HepG2 (cell line): ENCODE data around the gene CA11. TPM values are rescaled to one million over a fixed set of nuclear protein-coding genes. Genes with fewer than 3 reads are reported as not detected.

Experiments used
- ATAC-seq: fragments of 200-7000 bp; cut with Tn5 transposase; 3 replicates; pipeline ENCODE4 v1.9.1; 2020; ENCODE audit warnings: mild to moderate bottlenecking, moderate library complexity
- BruUV-seq: library from RNA; stranded (reverse); fragments of 400-500 nt; replicated peaks from 2 replicates; lab custom pipeline; 2021; lab: Mats Ljungman, UMichigan
- CTCF ChIA-PET: fragments of 300-600 bp; formaldehyde crosslinking; extraction: SDS; loops from one replicate; lab custom pipeline; 2021; ENCODE audit warnings: low total read pairs, inconsistent platforms, low intra/inter-chr PET ratio; lab: Yijun Ruan, JAX
- POLR2A ChIA-PET: fragments of 350-600 bp; sonication (Branson Sonifier 250); formaldehyde crosslinking; loops from one replicate; lab custom pipeline; 2020; ENCODE audit warnings: antibody characterized with exemption, inconsistent platforms; lab: Yijun Ruan, JAX
- DNase-seq: peaks from one replicate; pipeline ENCODE4 v3.0.0-alpha.2; 2015; ENCODE audit warnings: low spot score
- FAIRE-seq: peaks from 3 replicates; lab custom pipeline; 2011; peaks lifted over from hg19 to GRCh38; lab: Jason Lieb, UNC
- H2AFZ ChIP-seq: one replicate; pipeline ENCODE4 v1.6.1; 2011; ENCODE audit warnings: low read length, inconsistent platforms
- H3K27ac ChIP-seq: fragments of 300-600 bp; 3 replicates; pipeline ENCODE4 v1.8.0; 2011; ENCODE audit warnings: mixed run types, mild to moderate bottlenecking, mixed read lengths, low read length, inconsistent platforms; ENCODE audit not compliant: insufficient read depth; ENCODE audit errors: extremely low read length
- H3K27me3 ChIP-seq, 2 experiments: fragments of 200-600 bp in 1 of 2; 2 replicates in 1 of 2; 3 replicates in 1 of 2; pipeline versions ENCODE4 v1.6.0 to v1.8.0; 2011; ENCODE audit warnings: low read length in 2 of 2, mild to moderate bottlenecking in 2 of 2, moderate library complexity in 2 of 2, inconsistent platforms in 1 of 2; ENCODE audit not compliant: insufficient read depth in 2 of 2, control insufficient read depth in 1 of 2
- H3K36me3 ChIP-seq, 2 experiments: fragments of 200-600 bp in 1 of 2; replicated peaks in 1 of 2; 2 replicates in 1 of 2; 3 replicates in 1 of 2; pipeline versions ENCODE4 v1.5.1 to v1.8.0; 2011; ENCODE audit warnings: low read length in 2 of 2, inconsistent platforms in 1 of 2; ENCODE audit not compliant: insufficient read depth in 2 of 2, control insufficient read depth in 1 of 2
- H3K4me1 ChIP-seq: 2 replicates; pipeline ENCODE4 v1.5.1; 2012; ENCODE audit warnings: low read length, inconsistent platforms; ENCODE audit not compliant: insufficient read depth
- H3K4me2 ChIP-seq: 2 replicates; pipeline ENCODE4 v1.6.0; 2011; ENCODE audit warnings: low read depth, low read length, inconsistent platforms
- H3K4me3 ChIP-seq, 3 experiments: fragments of 200-600 bp in 1 of 3; sonication (generic), shearing (Covaris generic) in 1 of 3; replicated peaks in 1 of 3; 2 replicates each; pipeline ENCODE4 v1.5.1; 2011 to 2016; ENCODE audit warnings: low read length in 3 of 3, inconsistent platforms in 2 of 3, low read depth in 2 of 3, mild to moderate bottlenecking in 2 of 3, control low read depth in 1 of 3, mixed read lengths in 1 of 3; ENCODE audit not compliant: insufficient read depth in 1 of 3
- H3K79me2 ChIP-seq: one replicate; pipeline ENCODE4 v1.6.1; 2011; ENCODE audit warnings: low read length, inconsistent platforms; ENCODE audit not compliant: insufficient read depth
- H3K9ac ChIP-seq: 2 replicates; pipeline ENCODE4 v1.6.0; 2011; ENCODE audit warnings: mild to moderate bottlenecking, low read depth, low read length, inconsistent platforms; ENCODE audit not compliant: insufficient read depth
- H3K9me3 ChIP-seq: 2 replicates; pipeline ENCODE4 v1.5.1; 2012; ENCODE audit warnings: mild to moderate bottlenecking, low read length
- H4K20me1 ChIP-seq: 2 replicates; pipeline ENCODE4 v1.6.0; 2011; ENCODE audit warnings: inconsistent platforms, mild to moderate bottlenecking, low read length, moderate library complexity; ENCODE audit not compliant: insufficient read depth
- AGO1 ChIP-seq: fragments of 200-400 bp; formaldehyde crosslinking; IDR thresholded peaks from 2 replicates; pipeline ENCODE4 v1.6.1; 2017; ENCODE audit warnings: mild to moderate bottlenecking, low read depth, low read length, moderate library complexity; ENCODE audit not compliant: poor library complexity, severe bottlenecking
- AGO2 ChIP-seq: fragments of 200-400 bp; formaldehyde crosslinking; optimal IDR thresholded peaks from 2 replicates; pipeline ENCODE3; 2017; ENCODE audit warnings: mild to moderate bottlenecking, low read depth, low read length, moderate library complexity
- CBX5 ChIP-seq: sonication (generic); formaldehyde crosslinking; IDR thresholded peaks from 2 replicates; pipeline ENCODE4 v1.4.0; 2020; ENCODE audit warnings: missing genetic modification reagents, borderline replicate concordance
- HNRNPL ChIP-seq: fragments of 200-400 bp; formaldehyde crosslinking; IDR thresholded peaks from 2 replicates; pipeline ENCODE4 v1.6.1; 2017; ENCODE audit warnings: mild to moderate bottlenecking, low read depth, low read length
- POLR2AphosphoS2 ChIP-seq: IDR thresholded peaks from 2 replicates; pipeline ENCODE4 v1.6.1; 2011; ENCODE audit warnings: low read depth, low read length, improper control_type of control experiment
- RBFOX2 ChIP-seq: fragments of 200-400 bp; formaldehyde crosslinking; IDR thresholded peaks from 2 replicates; pipeline ENCODE4 v1.6.1; 2017; ENCODE audit warnings: low read depth, mild to moderate bottlenecking, low read length
- ZBTB3 ChIP-seq: sonication (generic); formaldehyde crosslinking; IDR thresholded peaks from 2 replicates; pipeline ENCODE4 v1.4.0; 2020; ENCODE audit warnings: low read depth, mild to moderate bottlenecking, moderate library complexity, missing genetic modification reagents, borderline replicate concordance
- ZBTB33 ChIP-seq: sonication (generic); formaldehyde crosslinking; IDR thresholded peaks from 2 replicates; pipeline ENCODE4 v1.4.0; 2020; ENCODE audit warnings: missing genetic modification reagents
- ZNF430 ChIP-seq: sonication (generic); formaldehyde crosslinking; IDR thresholded peaks from 2 replicates; pipeline ENCODE4 v1.9.0; 2021; ENCODE audit warnings: mild to moderate bottlenecking, missing genetic modification reagents
- ZNF569 ChIP-seq: sonication (generic); formaldehyde crosslinking; IDR thresholded peaks from 2 replicates; pipeline ENCODE4 v1.5.0; 2020; ENCODE audit warnings: mild to moderate bottlenecking, missing genetic modification reagents, moderate library complexity, borderline replicate concordance
- ZSCAN29 ChIP-seq: sonication (generic); formaldehyde crosslinking; conservative IDR thresholded peaks from 2 replicates; pipeline ENCODE4 v1.4.0; 2020; ENCODE audit warnings: mild to moderate bottlenecking, missing genetic modification reagents
- WGBS: methylation state at CpG from one replicate; pipeline ENCODE4 v1.1.6; 2017; ENCODE audit warnings: low lambda C conversion rate; 5-methylcytosine and 5-hydroxymethylcytosine counted together
- in situ Hi-C: cut with HindIII; loops from 2 replicates; pipeline ENCODE4 v1.10.0; 2017; ENCODE audit warnings: low pct_unique_long_range_greater_than_20kb; ENCODE audit not compliant: extremely low pct_ligation_motif_present
- intact Hi-C: fragments of 100-400 bp; cut with micrococcal nuclease; formaldehyde crosslinking; loops from one replicate; pipeline ENCODE4 v1.10.0; 2022; ENCODE audit not compliant: unreplicated experiment
- polyA plus RNA-seq, 8 experiments: library from polyadenylated mRNA; depleted of rRNA in 3 of 8; stranded (reverse) in 7 of 8; unstranded in 1 of 8; fragments of >200 nt; fragmentation: Illumina TruSeq in 4 of 8; extraction: Trizol in 4 of 8; gene quantifications; 2 replicates each; pipeline versions ENCODE4 v1.2.1 to v1.2.3, GENCODE V29; 2011 to 2016; ENCODE audit warnings: low read depth in 4 of 8, missing spikeins in 1 of 8, mixed read lengths in 1 of 8; ENCODE audit not compliant: insufficient read depth in 1 of 8
- total RNA-seq, 5 experiments: library from RNA; depleted of rRNA; stranded (reverse); fragments of >200 nt; fragmentation: Illumina TruSeq; extraction: Trizol; gene quantifications; 2 replicates each; pipeline ENCODE4 v1.2.3, GENCODE V29; 2016; ENCODE audit warnings: low read depth in 1 of 5
- TF ChIP-seq, protein P1 (sequence below): IDR thresholded peaks from 2 replicates; pipeline ENCODE4 v1.4.0; 2020; ENCODE audit warnings: mild to moderate bottlenecking, missing genetic modification reagents

CA11 gene
- total and polyA plus RNA-seq, 2 of the 13 experiments (the other 11 are each of a cell fraction or from before 2014, with no cell fraction given) = 0.41 to 0.58 TPM

GRCh38 chr19:48613024-48613851 is 32.7 kb downstream of the CA11 start:
- Histone ChIP-seq H3K27me3 (no peaks in the 10 kb centered on the region), H3K4me3 (no peak overlapping the region), H3K27ac (no peak overlapping the region), H3K4me1 (peaks cover 45% of the 10 kb centered on the region), H3K4me2 (no peak overlapping the region), H3K9ac (no peak overlapping the region)
- WGBS = 69% methylated on average over 5 of the region's 39 CpGs
- ChIA-PET POLR2A (interaction anchor here (1.0 kb wide), 1 partner anchor 24 kb away, joined by 3 read pairs; no protein-coding TSS in a partner anchor), CTCF (no interaction called here)
- no TSS peak for BruUV-seq
- no peak for FAIRE-seq
- TF ChIP-seq ZNF430 (no peak), ZSCAN29 (CRISPR knock-in tag) (no peak), POLR2AphosphoS2 (0 out of 2 replicates have a peak, but pooled peaks have one; percentile 16), HNRNPL (0 out of 2 replicates have a peak, but pooled peaks have one; percentile 20), ZBTB3 (no peak), ZNF569 (CRISPR knock-in tag) (no peak), AGO2 (peak; percentile 90), RBFOX2 (peak; percentile 51; the same call in 1 of the 2 replicates), ZBTB33 (CRISPR knock-in tag) (peak; percentile 66; the same call in 1 of the 2 replicates), CBX5 (CRISPR knock-in tag) (no peak), AGO1 (peak; percentile 25)
- TF ChIP-seq, protein P1, sequence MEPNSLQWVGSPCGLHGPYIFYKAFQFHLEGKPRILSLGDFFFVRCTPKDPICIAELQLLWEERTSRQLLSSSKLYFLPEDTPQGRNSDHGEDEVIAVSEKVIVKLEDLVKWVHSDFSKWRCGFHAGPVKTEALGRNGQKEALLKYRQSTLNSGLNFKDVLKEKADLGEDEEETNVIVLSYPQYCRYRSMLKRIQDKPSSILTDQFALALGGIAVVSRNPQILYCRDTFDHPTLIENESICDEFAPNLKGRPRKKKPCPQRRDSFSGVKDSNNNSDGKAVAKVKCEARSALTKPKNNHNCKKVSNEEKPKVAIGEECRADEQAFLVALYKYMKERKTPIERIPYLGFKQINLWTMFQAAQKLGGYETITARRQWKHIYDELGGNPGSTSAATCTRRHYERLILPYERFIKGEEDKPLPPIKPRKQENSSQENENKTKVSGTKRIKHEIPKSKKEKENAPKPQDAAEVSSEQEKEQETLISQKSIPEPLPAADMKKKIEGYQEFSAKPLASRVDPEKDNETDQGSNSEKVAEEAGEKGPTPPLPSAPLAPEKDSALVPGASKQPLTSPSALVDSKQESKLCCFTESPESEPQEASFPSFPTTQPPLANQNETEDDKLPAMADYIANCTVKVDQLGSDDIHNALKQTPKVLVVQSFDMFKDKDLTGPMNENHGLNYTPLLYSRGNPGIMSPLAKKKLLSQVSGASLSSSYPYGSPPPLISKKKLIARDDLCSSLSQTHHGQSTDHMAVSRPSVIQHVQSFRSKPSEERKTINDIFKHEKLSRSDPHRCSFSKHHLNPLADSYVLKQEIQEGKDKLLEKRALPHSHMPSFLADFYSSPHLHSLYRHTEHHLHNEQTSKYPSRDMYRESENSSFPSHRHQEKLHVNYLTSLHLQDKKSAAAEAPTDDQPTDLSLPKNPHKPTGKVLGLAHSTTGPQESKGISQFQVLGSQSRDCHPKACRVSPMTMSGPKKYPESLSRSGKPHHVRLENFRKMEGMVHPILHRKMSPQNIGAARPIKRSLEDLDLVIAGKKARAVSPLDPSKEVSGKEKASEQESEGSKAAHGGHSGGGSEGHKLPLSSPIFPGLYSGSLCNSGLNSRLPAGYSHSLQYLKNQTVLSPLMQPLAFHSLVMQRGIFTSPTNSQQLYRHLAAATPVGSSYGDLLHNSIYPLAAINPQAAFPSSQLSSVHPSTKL (CRISPR knock-in tag) = no peak
- TF ChIP-seq, all 625 proteins: peak for 6
- H4K20me1 ChIP-seq = peaks cover 35% of the 10 kb centered on the region
- H2AFZ ChIP-seq = no peak overlapping the region
- H3K9me3 ChIP-seq = no peaks in the 10 kb centered on the region
- peaks cover 15 to 28% of the 10 kb centered on the region in 2 experiments for H3K36me3 ChIP-seq
- peaks cover 21% of the 10 kb centered on the region for H3K79me2 ChIP-seq
- ATAC-seq (peak; percentile 33), DNase-seq (no peak)
- intact Hi-C loops (no loop called here), in situ Hi-C loops (no loop called here)
